Measurements from ENCODE around the gene H6PD.

H6PD gene

DNA sequence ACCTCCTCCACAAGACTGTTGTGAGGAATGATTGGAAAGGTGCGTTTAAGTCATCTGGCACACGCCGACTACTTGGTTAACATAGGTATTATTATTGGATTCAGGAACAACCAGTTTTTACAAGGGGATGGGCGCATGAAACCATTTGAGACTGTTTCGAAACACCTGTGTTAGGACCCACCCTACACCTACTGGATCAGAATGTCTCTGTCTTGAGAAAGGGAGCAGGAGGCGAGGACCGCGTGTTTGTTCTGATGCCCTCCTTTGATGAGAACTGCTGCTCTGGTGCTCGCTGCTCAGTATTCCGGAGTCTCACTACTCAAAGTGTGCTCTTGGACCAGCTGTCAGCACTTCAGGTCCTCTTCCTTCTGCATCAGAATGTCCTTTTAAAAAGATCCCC, 7.3 kb downstream of the H6PD start:
- no peak for DNase-seq (ENCODE audit: low read depth)

DNA sequence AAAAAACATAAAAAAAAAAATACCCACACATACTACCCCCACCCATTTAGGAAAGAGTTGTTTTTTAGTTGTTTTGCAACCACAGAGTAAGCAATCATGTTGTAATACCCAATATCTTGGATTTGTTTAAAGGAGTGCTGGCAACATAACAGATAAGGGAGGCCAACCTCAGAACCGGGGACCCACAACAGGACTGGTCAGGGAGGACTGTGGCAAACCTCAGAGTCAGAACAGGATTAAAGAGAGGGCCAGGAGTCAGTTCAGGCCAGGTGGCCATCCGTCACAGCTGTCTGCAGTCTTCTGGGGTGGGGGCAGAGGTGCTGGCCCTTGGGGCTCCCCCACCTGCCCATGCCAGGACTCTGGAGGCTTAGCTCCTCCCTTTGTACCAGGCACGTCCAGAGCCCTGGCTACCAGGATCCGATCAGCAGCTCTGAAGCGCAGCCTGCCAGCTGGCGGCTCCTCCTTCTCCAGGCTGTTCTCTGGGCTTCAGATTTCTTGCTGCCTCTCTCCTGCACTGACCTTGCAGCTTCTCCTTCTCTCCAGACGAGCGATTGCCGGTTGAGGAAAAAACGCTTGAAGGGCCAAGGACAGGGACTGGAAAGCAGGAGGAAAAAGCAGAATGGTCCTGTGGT, 7.9 kb downstream of the H6PD start:
- DNase-seq (ENCODE audit: low read depth) = no peak

DNA sequence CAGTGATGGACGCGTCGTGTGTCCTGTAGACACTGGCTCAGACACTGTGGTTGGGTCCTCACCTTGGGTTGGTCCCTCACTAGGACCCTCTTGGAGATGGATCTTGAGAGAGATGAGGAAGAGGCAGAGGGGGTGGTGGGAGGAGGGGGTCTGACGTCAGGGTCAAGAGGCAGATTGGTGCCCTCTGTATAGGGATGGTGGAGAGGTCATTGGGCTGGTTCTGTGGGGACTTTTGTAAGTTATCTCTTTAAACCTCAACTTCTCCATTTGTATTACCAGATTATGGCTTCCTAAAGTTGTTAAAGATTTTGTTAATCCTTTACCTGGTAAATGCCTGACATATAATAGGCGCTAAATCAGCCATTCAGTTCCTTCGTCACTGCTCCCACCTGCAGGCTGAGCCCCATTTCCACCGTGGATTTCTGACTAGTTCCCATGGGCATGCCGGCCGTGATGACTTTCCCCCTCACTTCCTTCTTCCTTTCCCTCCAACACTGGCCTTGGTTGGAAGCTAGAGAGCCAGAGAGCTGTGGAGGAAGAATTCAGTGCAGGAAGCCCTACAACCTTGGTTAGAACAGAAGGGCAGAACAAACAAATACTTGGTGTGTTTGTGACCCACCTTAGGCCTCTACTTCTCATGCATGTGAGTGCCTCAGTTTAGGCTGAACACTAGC, 8.6 kb downstream of the H6PD start:
- DNase-seq (ENCODE audit: low read depth) = no peak

DNA sequence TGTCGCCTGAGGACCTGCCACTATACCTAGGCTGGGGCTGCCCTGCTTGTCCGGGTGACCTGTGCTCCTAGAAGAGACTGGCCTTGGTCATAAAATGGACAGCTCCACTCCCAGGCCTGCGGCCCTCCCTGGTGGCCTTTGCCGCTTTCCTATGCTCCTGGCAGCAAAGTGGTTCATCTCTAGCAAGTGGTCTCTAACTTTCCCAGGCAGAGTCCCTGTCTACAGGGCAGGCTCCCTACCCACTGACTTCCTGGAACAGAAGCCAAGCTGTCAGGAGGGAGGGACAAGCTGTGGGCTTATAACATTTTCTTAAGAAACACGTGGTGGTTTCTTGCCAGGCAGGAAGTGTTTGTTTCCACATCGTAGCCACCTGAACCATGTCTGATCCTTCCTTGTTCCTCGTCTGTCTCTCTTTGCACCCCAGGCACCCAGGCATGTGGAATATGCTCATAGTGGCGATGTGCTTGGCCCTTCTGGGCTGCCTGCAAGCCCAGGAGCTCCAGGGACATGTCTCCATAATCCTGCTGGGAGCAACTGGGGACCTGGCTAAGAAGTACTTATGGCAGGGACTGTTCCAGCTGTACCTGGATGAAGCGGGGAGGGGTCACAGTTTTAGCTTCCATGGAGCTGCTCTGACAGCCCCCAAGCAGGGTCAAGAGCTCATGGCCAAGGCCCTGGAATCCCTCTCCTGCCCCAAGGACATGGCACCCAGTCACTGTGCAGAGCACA, 10.1 kb downstream of the H6PD start:
- no peak for DNase-seq (ENCODE audit: low read depth)

DNA sequence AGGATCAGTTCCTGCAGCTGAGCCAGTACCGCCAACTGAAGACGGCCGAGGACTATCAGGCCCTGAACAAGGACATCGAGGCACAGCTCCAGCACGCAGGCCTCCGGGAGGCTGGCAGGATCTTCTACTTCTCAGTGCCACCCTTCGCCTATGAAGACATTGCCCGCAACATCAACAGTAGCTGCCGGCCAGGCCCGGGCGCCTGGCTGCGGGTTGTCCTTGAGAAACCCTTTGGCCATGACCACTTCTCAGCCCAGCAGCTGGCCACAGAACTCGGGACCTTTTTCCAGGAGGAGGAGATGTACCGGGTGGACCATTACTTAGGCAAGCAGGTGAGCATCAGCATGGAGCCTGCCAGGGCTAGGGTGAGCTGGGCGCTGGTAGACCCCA, 10.7 kb downstream of the H6PD start:
- no peak for DNase-seq (ENCODE audit: low read depth)

DNA sequence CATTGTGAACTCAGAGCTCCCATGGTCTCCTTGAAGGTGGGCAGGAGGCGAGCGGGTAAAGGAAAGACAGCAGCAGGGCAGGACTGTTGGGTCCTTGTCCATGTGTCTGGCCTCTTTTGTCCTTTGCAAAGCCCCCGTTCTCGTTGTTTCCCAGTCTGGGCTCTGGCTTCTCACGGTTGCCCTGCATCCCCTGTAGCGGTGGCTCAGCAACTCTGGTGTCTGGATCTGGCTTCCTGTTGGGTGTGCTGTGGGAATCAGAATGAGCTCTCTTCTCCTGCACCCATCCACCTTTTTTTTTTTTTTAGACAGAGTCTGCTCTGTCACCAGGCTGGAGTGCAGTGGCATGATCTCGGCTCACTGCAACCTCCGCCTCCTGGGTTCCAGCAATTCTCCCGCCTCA, 11.1 kb downstream of the H6PD start:
- no peak for DNase-seq (ENCODE audit: low read depth)

DNA sequence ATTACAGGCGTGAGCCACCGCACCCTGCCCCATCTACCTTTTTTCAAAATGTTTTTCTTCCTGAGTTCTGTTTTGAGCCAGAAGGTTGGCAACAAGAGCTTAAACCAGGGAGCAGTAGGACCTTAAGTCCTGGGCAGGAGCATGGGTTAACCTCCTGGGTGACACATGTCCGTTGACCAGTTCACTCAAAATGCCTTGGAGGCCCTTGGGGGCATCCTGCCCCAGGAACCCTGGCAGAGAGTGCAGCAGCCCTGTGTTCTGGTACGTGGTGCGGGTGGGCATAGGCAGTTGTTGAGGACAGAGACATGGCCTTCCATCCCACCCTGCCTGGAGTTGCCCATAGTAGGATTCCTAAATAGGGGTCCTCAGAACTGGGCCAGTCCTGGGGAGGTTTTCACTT, 11.6 kb downstream of the H6PD start:
- DNase-seq (ENCODE audit: low read depth) = no peak

DNA sequence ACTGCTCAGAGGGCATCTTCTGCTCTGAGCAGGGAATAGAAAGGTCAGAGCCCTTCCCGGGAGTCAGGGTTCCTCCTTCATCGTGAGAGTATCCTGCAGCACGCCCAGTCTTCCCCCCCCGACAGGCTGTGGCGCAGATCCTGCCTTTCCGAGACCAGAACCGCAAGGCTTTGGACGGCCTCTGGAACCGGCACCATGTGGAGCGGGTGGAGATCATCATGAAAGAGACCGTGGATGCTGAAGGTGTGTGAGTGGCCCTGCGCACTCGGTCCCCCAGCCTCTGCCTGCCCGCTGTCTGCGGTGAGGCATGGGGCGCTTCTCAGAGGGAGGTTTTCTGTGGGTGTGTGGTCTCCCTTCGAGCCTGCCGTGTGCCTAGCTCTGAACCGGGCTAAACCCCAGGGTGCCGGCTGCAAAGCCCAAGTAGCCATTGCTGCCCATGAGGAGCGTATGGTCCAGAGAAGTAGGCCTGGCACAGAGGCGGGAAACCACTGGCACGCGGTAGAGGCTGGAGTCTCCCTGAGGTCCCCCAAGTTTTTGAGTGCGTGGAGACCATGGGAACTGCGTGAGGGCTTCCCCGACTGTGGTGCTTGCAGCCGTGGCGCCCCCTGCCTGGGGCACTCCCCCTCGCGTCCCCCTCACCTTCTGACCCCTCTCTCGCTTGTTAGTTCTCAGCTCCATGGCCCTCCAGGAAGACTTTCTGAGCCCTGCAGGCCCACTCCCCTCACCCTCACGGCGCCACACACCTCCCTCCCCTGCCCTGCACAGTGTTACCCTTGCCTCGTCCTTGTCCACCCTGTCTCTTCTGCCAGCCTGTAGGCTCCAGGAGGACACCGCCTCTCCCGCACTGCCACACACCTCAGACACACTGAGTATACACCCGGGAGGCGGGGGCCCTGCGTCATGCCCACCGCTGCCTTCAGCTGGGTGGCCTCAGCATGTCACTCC, 12.5 kb downstream of the H6PD start:
- no peak for DNase-seq (ENCODE audit: low read depth)

DNA sequence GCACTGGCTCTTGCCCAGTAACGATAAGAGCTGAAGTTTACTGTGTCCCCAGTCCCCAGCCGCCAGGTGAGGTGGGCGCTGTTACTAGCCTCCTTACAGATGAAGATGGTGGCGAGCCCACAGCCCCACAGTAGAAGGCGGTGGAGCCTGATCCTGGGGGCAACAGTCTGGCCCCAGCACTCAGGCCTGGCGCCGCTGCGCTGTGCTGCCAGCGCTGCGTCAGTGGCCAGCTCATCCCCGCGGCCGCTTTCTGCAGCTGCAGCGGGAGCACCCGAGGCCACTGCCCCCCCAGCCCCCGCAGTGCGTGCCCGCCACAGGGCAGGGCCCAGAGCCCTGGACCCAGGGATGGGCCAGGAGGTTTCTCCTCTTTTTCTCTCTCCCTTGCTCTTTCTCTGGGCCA, 13.3 kb downstream of the H6PD start:
- DNase-seq (ENCODE audit: low read depth) = no peak

DNA sequence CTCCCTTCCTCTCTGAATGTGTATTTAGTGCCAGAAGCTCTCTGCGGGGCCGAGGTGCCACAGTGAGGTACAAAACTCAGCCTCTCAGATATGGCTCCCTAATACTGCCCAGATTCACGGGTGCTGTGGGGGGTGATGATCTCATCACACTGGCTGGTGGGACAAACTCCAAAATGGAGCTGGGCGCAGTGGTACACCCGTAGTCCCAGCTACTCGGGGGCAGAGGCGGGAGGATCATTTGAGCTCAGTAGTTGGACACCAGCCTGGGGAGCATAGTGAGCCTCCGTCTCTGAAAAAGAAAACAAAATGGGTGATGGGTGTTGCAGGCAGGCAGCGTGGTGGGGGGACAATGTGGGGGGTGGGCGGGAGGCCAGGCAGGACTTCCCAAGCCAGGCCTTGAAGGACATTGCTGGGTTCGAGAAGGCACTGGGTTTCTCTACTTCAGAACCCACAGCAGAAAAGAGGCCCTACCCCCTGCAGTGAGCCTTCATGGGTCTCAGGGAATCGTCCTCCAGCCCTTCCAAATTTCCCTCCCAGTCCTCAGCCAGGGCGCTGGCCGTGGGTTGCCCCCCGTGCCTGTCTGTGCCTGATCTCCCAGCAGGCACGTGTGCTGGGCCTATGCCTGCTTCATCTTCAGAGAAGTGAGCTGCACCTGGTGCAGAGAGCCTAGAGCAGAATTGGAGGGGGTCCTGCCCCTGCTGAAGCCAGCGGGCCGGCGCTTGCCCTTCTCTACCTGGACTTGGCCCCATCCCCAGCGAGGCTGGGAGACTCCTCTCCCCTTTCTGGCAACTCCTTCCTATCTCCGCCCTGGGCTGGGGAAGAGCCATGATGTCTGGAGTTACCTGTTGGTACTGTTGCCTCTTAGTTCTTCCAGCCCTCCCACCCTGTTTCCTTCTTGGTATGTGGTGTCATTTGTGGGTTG, 14.0 kb downstream of the H6PD start:
- DNase-seq (ENCODE audit: low read depth) = no peak

DNA sequence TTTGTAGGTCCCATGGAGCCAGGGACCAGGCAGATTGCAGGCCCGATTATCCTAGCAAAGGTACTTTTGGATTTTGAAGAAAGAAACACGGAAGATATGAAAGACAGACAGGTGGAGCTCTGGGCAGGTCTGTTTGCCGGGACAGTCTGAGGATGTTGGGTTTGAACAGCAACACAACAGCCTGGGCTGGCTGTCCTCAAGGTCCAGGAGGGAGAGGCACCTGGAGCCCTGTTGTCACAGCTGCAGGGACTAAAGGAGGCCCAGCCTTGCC, 14.6 kb downstream of the H6PD start:
- no peak for DNase-seq (ENCODE audit: low read depth)

DNA sequence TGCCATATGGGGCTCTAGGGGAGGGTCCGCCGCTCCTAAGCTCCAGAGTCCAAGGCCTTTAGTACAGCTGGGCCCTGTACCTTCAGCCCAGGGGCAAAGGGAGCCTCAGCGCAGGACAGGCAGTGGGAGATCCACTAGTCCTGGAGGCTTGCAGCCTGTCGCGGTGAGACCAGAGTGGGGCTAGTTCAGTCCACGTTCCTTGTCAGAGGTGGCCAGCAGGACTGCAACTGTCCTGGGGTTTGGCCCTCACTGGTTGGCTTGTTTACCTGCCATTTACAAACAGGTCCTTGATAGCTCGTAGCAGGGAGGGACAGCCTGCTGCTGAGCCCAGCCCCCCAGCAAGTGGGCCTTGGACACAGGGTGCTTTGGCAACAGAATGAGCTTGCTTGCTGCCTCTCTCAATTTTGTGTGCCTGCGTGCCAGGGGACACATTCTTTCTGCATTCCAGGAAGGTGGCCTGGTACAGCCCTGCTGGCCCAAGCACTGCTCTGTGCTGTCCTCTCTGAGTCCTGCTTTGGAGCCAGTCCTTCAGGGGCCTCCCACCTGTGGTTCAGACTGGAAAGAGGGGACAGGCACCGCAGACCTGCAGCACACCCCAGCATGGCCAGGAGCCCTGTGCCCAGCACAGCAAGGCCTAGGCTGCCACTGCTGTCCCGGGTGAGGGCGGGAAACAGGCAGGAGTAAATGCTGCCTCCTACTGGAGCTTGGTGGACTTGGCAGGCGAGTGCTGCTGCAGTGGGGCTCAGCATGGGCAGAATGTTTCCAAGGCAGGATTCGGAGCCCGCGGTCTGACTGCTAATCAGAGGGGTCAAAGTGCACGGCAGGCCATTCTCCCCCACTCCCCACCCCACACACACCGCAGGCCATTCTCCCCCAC, 15.2 kb downstream of the H6PD start:
- DNase-seq (ENCODE audit: low read depth) = peak; percentile 12

DNA sequence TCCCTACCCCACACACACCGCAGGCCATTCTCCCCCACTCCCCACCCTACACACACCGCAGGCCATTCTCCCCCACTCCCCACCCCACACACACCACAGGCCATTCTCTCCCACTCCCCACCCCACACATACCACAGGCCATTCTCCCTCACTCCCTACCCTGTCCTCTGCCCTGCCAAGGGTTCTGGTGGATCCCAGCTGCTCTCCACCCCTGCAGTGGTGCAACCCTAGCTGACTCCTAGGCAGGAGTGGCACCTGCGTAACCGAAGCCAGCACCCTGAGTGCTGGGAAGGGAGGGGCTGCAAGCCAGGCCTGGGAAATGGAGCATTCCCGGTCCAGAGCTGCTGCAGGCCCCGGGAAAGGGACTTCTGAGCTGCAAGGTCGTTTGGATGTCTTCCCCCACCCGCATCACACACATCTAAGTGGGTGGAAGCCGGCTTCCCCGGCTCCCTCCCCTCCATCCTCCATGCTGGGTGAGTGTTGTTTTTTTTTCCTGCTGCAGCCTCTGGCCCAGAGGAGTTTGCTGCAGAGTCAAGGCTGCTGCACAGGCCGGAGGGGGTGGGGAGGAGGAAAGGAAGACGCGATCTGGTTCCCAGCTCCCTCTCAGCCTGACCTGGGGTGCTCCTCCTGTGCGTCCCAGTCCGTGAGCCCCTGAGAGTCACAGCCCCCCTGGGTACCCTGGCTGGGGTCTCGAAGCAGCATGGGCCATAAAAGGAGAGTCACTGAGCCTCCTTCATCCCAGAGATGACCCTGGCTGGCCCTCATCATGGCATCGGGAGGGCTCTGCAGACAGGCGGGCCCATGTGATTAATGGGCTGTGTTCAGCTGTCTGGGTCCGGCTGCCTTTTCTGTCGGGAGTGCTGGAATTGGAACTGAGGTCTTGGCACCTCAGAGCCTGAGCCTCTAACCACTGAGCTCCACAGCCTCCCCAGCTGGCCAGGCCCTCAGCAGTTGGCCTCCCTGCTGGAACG, 16.1 kb downstream of the H6PD start:
- DNase-seq (ENCODE audit: low read depth) = no peak

DNA sequence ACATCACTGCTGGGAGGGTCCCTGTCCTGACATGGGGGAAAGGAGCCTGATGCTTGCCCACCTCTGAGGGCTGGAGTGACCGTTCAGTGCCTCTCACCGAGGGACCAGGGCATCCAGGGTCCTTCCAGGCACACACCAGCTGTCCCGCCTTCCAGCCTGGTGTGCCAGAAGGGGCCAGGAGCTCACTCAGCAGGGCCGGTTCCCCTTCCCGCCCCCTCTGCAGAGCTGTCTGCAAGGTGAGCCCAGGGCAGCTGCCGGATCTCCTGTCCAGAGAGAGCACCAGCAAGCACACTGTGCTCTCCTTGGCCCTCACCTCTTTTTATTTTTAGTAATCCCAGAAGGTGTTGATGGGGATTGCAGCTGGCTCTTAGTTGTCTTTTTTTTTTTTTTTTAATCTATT, 16.9 kb downstream of the H6PD start:
- no peak for DNase-seq (ENCODE audit: low read depth)

DNA sequence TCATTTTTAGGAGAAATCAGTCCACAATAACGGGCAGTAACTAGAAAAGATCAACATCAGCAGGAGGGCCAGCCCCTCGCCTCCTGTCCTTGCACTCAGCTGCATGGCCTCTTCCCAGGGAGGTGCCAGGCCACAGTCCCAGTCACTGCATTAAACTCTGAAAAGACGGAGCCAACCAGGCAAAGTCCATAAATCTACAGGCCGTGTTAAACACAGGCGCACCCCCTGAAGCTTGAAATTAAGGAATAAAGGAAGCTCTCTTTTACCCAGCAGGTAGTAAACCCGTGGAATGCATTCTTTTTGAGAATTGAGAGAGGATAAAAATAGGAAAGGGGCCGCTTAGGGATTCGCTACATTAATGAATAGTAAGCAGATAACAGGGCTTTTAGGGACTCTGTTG, 18.4 kb downstream of the H6PD start:
- DNase-seq (ENCODE audit: low read depth) = no peak

DNA sequence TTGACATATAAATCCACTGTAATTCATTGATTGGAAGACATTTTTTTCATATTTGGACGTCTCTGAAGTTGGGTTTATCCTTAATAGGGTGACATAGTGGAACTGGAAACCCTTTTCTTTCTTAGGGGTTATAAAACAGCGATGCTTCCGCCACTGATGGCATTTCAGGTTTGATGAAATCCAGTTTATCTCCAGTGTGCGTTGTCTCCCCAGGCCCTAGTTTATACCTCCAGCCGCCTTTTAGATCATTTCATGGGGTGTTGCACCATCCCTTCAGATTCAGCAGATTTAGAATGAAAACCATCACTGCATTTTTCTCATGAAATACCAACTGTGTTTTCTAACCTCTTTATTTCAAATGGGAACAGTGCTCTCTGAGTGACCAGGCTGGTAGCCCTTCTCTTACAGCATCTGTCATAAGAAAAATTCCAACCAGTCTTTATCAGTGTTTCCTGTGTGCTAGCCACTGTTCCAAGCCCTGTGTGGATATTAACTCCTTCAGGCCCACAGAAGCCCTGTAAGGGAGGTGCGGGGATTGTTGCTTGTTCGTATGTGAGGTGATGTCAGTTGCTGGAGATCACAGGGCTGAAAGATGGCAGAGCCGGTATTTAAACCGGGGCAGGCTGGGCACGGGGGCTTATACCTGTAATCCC, 19.0 kb downstream of the H6PD start:
- no peak for DNase-seq (ENCODE audit: low read depth)

DNA sequence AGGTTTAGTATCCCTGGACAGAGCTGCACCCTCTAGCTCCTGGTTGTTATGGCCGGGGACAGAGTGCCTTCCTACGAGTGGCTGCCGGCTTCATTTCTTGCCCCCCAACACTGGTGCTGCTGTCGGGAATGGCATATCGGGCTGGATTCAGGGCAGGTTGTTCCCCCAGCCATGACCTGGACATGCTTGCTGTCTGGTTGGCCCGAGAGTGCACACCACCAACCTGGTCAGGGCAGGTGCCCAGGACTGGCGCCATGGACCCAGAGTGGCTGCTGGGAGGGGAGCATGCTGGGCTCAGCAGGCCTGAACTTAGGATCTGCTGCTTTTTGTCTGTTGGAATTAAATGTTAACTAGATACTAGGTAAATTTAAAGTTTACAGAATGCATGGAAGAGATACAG, 21.8 kb downstream of the H6PD start:
- no peak for DNase-seq (ENCODE audit: low read depth)

DNA sequence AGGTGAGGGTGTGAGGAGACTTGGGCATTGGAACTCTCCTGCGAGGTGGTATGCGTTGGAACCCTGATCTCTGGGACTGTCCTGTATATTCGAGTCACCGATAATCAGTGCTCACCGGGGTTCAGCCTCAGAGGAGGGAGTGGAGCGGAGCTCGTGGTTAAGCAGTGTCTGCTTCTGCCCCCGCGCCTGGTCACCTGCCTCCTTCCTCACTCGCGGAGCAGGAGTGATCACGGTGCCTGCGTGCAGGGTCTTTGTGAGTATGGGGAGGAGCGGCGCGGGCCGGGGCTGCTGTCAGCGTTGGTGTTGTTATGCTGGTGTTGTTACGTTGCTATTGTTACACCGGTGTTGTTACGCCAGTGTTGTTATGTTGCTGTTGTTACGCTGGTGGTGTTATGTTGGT, 23.3 kb downstream of the H6PD start:
- no peak for DNase-seq (ENCODE audit: low read depth)

DNA sequence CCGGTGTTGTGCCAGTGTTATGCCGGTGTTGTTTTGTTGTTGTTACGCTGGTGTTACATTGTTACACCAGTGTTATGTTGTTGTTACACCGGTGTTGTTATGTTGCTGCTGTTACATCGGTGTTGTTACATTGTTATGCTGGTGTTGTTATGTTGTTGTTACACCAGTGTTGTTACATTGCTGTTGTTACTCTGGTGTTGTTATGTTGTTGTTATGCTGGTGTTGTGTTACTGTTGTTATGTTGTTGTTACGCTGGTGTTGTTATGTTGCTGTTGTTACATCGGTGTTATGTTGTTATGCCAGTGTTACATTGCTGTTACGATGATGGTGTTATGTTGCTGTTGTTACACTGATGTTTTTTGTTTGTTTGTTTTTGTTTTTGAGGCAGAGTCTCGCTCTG, 24.1 kb downstream of the H6PD start:
- DNase-seq (ENCODE audit: low read depth) = no peak
